H1 (cell line): ENCODE measurements around the gene VPS35. TPM values are rescaled to one million over a fixed set of nuclear protein-coding genes. Genes with fewer than 3 reads are reported as not detected.

Experiments
- ATF2 ChIP-seq: IDR thresholded peaks from 2 replicates; pipeline ENCODE4 v1.6.1; 2012; ENCODE audit warnings: low read length, inconsistent platforms
- CBX5 ChIP-seq: fragments of 300-800, 300-1000 bp; sonication (generic); IDR thresholded peaks from 2 replicates; pipeline ENCODE4 v1.7.1; 2016; ENCODE audit warnings: antibody characterized with exemption, low read length, low read depth
- KDM1A ChIP-seq: fragments of 200-600, 300-600 bp; sonication (generic); IDR thresholded peaks from 2 replicates; pipeline ENCODE4 v1.7.1; 2016; ENCODE audit warnings: mild to moderate bottlenecking, low read length, borderline replicate concordance
- RAD21 ChIP-seq, 2 experiments: IDR thresholded peaks in 1 of 2; conservative IDR thresholded peaks in 1 of 2; 2 replicates each; pipeline ENCODE4 v1.6.1; 2011; ENCODE audit warnings: low read depth in 2 of 2, low read length in 2 of 2, improper control_type of control experiment in 1 of 2, inconsistent platforms in 1 of 2, mild to moderate bottlenecking in 1 of 2, moderate library complexity in 1 of 2
- polyA plus RNA-seq, 7 experiments: library from polyadenylated mRNA; depleted of rRNA in 3 of 7; stranded (reverse) in 5 of 7; unstranded in 2 of 7; fragments of >200 nt in 5 of 7; fragments of 200-250 nt in 2 of 7; gene quantifications; 1 replicate in 5 of 7; 2 replicates in 1 of 7; 4 replicates in 1 of 7; pipeline versions ENCODE4 v1.2.1 to v1.2.3, GENCODE V29; 2011 to 2013; ENCODE audit warnings: missing spikeins in 2 of 7, mixed read lengths in 2 of 7
- total RNA-seq: library from RNA; stranded (reverse); fragmentation: NEBNext Ultra II Directional; extraction: Animal tissue kit (Norgen Biotek cat#: 25700); gene quantifications from 2 replicates; pipeline ENCODE4 v1.2.1, GENCODE V29; 2021
- TF ChIP-seq, protein P1 (sequence below): IDR thresholded peaks from 2 replicates; pipeline ENCODE4 v1.6.1; 2011; ENCODE audit warnings: low read depth, mild to moderate bottlenecking, low read length; ENCODE audit not compliant: insufficient read depth

Gene VPS35
- total and polyA plus RNA-seq, 2 of the 8 experiments (the other 6 are each of a cell fraction or from before 2014, with no cell fraction given) = 10.3 to 66.9 TPM

GRCh38 chr16:46649588-46650253 lies 39.3 kb downstream of the VPS35 start (continued):
- TF ChIP-seq ATF2 = no peak
- TF ChIP-seq, protein P1, sequence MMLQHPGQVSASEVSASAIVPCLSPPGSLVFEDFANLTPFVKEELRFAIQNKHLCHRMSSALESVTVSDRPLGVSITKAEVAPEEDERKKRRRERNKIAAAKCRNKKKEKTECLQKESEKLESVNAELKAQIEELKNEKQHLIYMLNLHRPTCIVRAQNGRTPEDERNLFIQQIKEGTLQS = no peak
- no peak for TF ChIP-seq RAD21 (IDR thresholded peaks at IDR 0.05 in 1 of 2, conservative IDR thresholded peaks at IDR 0.05 in 1 of 2; ENCODE audit: low read depth in 2 of 2, low read length in 2 of 2)
- no peak for TF ChIP-seq KDM1A
- no peak for TF ChIP-seq CBX5
